HG02759 (cell line): Measurements from ENCODE around the gene SORT1.
"Not testable (repeated sequence)": the region's sequence is repeated elsewhere in the genome, so short reads cannot be mapped to it uniquely, and the experiment has no call there.

Experiments used
- ATAC-seq: cut with Tn5 transposase; IDR thresholded peaks from one replicate; pipeline ENCODE4 v1.9.1; 2021; ENCODE audit warnings: mild to moderate bottlenecking, moderate library complexity; ENCODE audit not compliant: unreplicated experiment

SORT1 gene

DNA sequence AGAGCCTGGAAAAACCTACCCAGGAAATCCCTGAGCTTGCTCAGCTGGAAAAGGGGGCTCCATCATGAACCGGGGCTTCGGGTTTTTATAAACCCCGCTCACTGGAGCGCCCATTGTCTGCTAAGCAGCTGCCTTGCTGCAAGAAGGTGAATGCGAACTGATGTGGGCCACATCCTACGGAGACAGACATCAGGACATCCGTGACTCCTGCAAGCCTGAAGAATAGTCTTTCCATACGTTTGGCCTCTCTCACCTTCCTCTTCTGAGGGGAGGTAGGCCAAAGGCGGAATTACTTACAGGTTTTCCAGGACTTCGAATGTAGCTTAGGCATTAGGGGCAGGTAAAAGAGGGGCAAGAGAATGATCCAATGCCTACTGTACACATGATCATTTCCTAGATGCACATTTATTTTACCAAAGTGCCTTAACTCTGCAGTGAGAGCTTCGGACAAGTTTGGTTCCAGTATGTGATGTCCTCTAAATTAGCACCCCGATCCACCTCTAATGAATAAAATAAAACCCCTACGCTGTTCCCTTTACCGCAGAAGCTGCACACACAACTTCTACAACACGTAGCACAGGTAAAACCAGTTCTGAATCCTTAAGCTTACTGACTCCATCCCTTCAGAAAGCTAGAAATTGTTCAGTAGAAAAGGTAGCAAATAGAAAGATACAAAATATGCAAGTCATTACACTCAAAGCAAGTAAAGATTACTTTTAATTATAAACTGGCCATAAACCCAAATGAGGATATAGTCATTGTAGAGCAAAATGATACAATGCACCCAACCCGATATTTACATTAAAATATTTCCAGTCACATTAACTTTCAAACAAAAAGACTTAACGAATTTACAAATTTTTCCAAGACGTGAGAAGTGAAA is 866 bp upstream of the SORT1 start:
- ATAC-seq: no peak

- ATAC-seq: no peak
Observed at GRCh38 chr1:109396871-109397580, 692 bp downstream of the SORT1 start.

DNA sequence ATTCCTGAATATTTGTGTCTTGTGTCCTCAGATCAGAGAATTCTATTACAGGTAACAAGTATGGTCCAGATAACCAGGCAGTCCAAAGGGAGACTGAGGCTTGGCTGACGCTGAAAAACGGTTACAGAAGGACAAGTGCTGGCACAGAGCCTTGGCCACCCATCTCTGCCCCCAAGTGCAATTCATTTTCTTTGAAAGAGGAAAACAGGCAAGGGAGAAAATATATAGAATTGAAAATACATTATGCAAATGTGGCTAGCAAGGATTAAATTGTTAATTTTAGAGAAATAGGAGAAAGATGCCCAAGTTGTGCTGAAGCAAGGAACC is 1.2 kb downstream of the SORT1 start:
- ATAC-seq: no peak

GRCh38 chr1:109395602-109396512 is 1.9 kb downstream of the SORT1 start:
- no peak for ATAC-seq

DNA sequence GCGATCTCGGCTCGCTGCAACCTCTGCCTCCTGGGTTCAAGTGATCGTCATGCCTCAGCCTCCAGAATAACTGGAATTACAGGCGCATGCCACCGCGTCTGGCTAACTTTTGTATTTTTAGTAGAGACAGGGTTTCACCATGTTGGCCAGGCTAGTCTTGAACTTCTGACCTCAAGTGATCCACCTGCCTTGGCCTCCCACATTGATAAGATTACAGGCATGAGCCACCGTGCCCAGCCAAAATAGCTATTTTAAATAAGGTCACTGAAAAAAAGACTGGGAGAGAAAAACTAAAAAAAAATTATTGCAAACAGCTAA is 2.5 kb downstream of the SORT1 start:
- not testable (repeated sequence) for ATAC-seq

DNA sequence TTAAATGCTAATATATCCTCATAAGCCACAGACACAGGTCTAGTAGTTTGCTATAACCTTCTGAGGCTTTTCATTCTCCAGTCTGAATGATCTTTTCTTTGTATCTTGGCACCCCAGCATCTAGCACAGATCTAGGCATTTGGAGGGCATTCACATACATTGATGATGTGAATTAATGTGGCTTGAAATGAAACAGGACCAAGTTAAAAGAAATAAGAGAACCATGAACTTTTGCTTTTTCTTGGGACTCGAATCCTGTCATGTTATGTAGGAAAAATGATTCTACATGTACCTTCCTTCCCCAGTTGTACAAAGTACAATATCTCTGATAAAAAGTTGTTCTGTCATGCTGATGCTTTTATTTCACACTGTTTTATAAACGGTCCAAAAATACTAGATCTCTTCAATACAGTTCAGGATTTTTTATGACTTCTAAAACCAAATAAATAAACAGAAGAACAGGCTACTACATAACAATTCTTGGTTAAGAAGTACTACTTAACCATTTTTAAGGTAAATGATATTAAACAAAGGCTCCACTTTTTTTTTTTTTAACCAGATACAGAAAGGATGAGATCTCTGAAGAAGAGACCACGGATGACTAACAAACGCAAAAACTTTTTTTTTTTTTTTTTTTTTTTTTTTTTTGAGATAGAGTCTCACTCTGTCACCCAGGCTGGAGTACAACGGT is 3.0 kb downstream of the SORT1 start:
- no peak for ATAC-seq

- no peak for ATAC-seq
Observed at GRCh38 chr1:109393617-109394233, 4.0 kb downstream of the SORT1 start.

DNA sequence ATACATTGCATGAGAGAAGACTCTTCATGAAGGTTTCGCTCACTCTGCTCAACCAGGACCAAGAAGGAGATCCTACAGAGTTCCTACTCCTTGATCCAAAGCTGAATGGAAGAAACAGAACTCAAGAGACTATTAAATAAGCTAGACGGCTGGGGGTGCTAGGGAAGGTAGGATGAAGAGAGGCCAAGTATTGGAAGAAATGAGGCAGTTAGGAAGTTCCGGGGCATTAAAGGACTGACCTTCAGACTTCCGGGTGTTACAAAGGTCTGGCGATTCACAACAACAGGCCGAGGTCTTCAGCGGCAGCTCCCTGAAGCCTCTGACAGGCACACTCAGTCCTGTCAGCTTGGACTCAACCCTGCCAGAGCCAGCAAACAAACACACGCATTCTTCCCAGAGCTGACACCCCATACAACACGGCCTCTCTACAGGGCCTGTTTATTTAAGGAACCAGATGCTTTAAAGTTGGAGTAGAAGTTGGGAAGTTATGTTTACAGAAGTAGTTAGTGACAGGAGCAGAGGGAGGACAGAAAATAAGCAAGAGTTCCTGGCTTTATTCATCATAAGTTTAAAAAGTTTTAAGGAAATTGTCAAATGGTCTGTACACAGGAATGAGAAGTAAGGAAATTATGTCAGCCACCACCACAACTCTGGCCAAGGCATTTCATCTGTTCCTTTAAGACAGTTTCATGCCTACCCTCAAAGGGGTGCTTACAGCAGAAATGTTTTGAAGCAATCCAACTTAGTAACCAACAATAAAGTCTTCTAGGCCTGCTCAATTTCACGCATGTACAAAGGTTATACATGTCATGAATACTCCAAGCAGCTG is 4.7 kb downstream of the SORT1 start:
- no peak for ATAC-seq

- ATAC-seq: peak; percentile 8
Observed at GRCh38 chr1:109392037-109392787, 5.5 kb downstream of the SORT1 start.

DNA sequence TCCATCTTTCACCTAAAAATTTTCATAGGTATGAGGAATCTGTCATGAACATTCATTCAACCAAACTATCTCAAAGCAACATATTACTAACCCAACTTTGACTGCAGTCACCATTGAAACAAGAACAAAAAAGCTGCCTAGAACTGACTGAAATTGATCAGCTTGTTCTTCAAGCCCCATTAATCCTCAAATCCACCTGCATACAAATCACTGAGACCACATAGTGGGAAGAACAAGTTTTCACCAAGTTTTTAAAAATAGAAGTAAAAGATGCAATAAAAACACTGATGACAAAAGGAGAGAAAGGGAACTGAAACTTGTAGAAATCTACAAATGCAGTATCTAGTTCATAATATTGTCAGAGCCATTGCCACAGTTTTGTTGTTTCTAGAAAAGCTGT is 6.1 kb downstream of the SORT1 start:
- peak; percentile 82 for ATAC-seq

GRCh38 chr1:109391157-109391556 is 6.6 kb downstream of the SORT1 start:
- ATAC-seq: no peak

DNA sequence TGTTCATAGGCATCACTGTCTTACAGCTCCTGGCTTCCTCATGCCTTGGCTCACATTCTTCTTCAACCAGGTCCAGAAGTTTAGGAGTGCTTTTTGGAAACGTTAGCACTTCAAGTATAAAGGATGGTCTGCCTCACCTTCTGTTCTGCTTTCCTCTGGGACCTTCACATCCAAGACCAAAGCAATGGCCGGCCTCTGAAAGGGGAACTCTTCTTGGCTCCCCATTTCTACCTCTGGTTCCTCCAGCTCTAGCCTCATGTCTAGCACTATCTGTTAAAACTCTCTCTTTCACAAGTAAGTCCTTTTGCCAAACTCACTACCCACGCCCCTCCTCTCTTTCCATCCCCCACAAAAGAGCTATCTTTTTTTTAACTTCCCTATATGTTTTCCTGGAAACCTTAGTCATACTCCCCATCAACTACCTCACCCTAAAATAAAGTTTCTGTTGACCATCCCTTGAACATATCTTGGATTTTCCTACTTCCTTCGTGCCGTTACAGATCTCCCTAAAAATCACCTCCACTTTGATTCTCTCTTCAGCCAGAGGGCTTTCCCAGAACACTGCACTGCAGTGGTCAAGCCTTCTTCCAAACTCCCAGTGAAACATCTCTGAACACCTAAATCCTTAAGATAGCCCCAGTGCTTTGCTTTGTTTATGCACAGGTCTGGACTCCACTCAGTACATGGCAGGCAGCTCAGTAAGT is 7.9 kb downstream of the SORT1 start:
- no peak for ATAC-seq

DNA sequence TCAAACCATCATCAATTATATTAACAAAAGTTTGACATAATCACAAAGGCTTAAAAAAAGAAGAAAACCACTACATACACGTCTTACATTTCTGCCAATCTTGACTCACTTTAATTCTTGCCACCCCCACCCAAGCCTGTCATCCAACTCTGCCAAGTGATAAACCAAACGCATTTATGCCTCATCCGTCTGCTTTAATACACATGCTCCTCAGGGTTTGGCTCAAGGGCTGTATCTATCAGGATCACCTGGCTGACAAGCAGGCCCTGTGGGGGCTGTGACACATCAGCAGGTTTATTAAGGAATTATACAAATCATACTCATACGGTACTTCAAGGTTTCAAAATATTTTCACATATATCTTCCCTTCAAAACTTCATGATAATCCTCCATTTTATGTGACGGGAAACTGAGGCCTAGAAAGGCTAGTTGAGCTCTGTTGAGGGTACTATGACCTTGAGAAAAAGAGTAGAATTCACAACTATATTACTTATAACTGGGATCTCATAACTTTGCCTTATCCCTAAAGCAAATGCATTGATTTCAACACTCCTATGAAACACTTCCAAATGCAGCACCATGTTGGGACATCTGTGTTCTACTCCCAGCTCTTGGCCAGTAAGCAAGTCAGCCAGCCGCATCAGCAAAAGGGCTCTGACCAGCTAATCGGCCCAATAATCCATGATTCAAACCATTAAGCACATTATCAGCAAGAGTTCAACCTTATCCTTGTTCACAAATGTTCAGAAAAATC is 8.7 kb downstream of the SORT1 start:
- no peak for ATAC-seq

- no peak for ATAC-seq
Observed at GRCh38 chr1:109388208-109388711, 9.5 kb downstream of the SORT1 start.

DNA sequence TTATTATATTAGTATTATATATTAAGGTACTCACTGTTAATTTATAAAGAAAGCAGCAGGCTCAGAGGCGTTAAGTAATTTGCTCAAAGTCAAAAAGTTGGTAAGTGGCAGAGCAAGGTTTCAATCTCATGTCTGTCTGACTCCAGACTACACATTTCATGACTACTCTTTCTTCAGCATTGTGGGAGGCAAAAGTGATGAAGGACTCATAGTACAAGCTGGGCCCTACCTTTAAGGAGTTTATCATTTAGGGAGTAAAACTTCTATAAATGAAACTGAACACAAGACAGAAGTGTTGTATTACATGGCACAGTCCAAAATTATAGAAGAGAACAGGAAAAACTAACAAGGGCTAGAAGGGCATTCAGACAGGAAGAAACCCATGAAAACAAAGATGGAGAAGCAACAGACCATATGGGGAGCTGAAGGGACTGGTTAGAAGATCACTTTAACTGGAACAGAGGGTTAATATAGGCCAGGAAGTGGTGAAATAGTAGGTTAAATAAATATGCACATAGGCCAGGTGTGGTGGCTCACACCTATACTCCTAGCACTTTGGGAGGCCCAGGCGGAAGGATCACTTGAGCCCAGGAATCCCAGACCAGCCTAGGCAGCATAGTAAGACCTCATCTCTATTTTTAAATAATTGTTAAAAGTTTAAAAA is 11.5 kb downstream of the SORT1 start:
- no peak for ATAC-seq

- no peak for ATAC-seq
Observed at GRCh38 chr1:109385417-109385816, 12.3 kb downstream of the SORT1 start.

DNA sequence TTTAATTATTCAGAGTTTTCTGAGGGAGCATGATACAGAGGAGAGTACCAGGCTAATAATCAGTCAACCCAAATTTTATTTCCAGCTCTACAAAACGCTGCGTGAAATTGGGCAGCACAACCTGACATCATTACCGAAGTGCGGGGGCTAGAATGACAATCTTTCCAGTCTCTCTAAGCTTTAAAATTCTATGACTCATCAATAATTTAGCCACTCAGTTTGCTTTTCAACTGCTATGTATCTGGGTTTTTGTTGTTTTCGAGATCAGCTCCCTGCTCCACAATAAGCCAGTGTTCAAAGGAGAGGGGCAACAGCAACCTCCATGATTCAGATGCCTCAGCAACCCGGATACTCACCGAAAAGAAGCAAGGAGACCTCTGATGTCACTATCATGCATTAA is 13.9 kb downstream of the SORT1 start:
- no peak for ATAC-seq
